ENCODE data around the gene POLR1A.
"Not testable (repeated sequence)": the region's sequence is repeated elsewhere in the genome, so short reads cannot be mapped to it uniquely, and the experiment has no call there.

The POLR1A gene

GRCh38 chr2:85998071-85998991 lies 107.4 kb downstream of the POLR1A start:
- no peak for DNase-seq (ENCODE audit: low read depth)

- DNase-seq (ENCODE audit: low read depth): no peak
Measured at GRCh38 chr2:85997017-85997970, 108.4 kb downstream of the POLR1A start.

GRCh38 chr2:85996591-85996990 lies 109.1 kb downstream of the POLR1A start:
- DNase-seq (ENCODE audit: low read depth): no peak

- no peak for DNase-seq (ENCODE audit: low read depth)
Measured at GRCh38 chr2:85995648-85996529, 109.8 kb downstream of the POLR1A start.

GRCh38 chr2:85994897-85995647 lies 110.6 kb downstream of the POLR1A start:
- no peak for DNase-seq (ENCODE audit: low read depth)

- DNase-seq (ENCODE audit: low read depth): no peak
Measured at GRCh38 chr2:85994421-85994777, 111.3 kb downstream of the POLR1A start.

GRCh38 chr2:85992611-85993010 lies 113.1 kb downstream of the POLR1A start:
- no peak for DNase-seq (ENCODE audit: low read depth)

- DNase-seq (ENCODE audit: low read depth): not testable (repeated sequence)
Measured at GRCh38 chr2:85992053-85992452, 113.6 kb downstream of the POLR1A start.

GRCh38 chr2:85990084-85990483 lies 115.6 kb downstream of the POLR1A start:
- DNase-seq (ENCODE audit: low read depth): no peak

GRCh38 chr2:85989288-85989865 lies 116.3 kb downstream of the POLR1A start:
- DNase-seq (ENCODE audit: low read depth): no peak

GRCh38 chr2:85988914-85989270 lies 116.8 kb downstream of the POLR1A start:
- DNase-seq (ENCODE audit: low read depth): no peak

- no peak for DNase-seq (ENCODE audit: low read depth)
Measured at GRCh38 chr2:85988175-85988913, 117.3 kb downstream of the POLR1A start.

- DNase-seq (ENCODE audit: low read depth): no peak
Measured at GRCh38 chr2:85987266-85988174, 118.2 kb downstream of the POLR1A start.

GRCh38 chr2:85986121-85986520 lies 119.6 kb downstream of the POLR1A start:
- DNase-seq (ENCODE audit: low read depth): no peak

- DNase-seq (ENCODE audit: low read depth): no peak
Measured at GRCh38 chr2:85984788-85985187, 120.9 kb downstream of the POLR1A start.

- no peak for DNase-seq (ENCODE audit: low read depth)
Measured at GRCh38 chr2:85983766-85984165, 121.9 kb downstream of the POLR1A start.

- no peak for DNase-seq (ENCODE audit: low read depth)
Measured at GRCh38 chr2:85981579-85982247, 124.0 kb downstream of the POLR1A start.
